GM21529 (cell line): ENCODE results near the gene RAB25.
"Not testable (repeated sequence)": the region's sequence is repeated elsewhere in the genome, so short reads cannot be mapped to it uniquely, and the experiment has no call there.

Experiments used
- ATAC-seq: cut with Tn5 transposase; IDR thresholded peaks from one replicate; pipeline ENCODE4 v1.9.1; 2021; ENCODE audit not compliant: unreplicated experiment

RAB25 gene

GRCh38 chr1:156115514-156116374 is 54.8 kb downstream of the RAB25 start:
- ATAC-seq, result no peak

- not testable (repeated sequence) for ATAC-seq
Measured at GRCh38 chr1:156116731-156117130, 55.8 kb downstream of the RAB25 start.

GRCh38 chr1:156117414-156118176 is 56.6 kb downstream of the RAB25 start:
- ATAC-seq, result no peak

- no peak for ATAC-seq
Measured at GRCh38 chr1:156118177-156118868, 57.4 kb downstream of the RAB25 start.

- no peak for ATAC-seq
Measured at GRCh38 chr1:156119503-156120209, 58.7 kb downstream of the RAB25 start.
